ENCODE results near the gene OTUD4. TPM values are rescaled to one million over a fixed set of nuclear protein-coding genes. Genes with fewer than 3 reads are reported as not detected.
A peak's percentile ranks its signal among the peaks of the same experiment; 100 is the strongest.

Gene OTUD4
- total and polyA plus RNA-seq, 4 donors, result 5.3 to 27.5 (median 11.6) TPM

DNA sequence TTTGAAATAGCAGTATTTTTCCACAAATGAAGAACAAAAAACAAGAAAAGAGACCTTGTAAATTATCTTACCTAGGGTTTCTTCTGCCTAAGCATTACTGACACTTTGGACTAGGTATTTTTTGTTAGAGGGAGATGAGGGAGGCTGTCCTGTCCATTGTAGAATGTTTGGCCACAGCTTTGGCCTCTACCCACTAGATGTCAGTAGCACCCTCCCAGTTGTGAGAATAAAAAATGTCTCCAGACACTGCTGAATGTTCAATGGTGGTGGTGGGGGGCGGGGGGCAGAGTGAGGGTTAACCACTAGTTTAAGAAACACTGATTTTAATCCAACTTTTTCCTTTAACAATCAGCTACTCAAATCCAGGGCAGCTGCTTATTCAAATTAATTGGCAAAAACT lies 25.8 kb downstream of the OTUD4 start:
- peaks cover 9 to 51% (median 37%) of the 10 kb centered on the region in 4 donors for H3K36me3 ChIP-seq (ENCODE audit: control insufficient read depth in 4 of 4, insufficient read depth in 3 of 4, low read depth in 1 of 4, low read length in 3 of 4)
- DNase-seq (ENCODE audit: low spot score), result no peak
- no peaks in the 10 kb centered on the region for H3K9me3 ChIP-seq (ENCODE audit: control insufficient read depth in 4 of 4, low read length in 3 of 4)
- no peak overlapping the region for H3K4me3 ChIP-seq (ENCODE audit: low read depth in 1 of 3, low read length in 3 of 3)
- H3K4me1 ChIP-seq (ENCODE audit: control insufficient read depth in 4 of 4, insufficient read depth in 4 of 4, low read length in 3 of 4), result no peaks in the 10 kb centered on the region
- no peak overlapping the region for H3K9ac ChIP-seq (ENCODE audit: low read depth in 1 of 2, low read length in 2 of 2)
- no peaks in the 10 kb centered on the region for H3K27me3 ChIP-seq (ENCODE audit: control insufficient read depth in 4 of 4, insufficient read depth in 4 of 4, low read length in 3 of 4)
- H3K27ac ChIP-seq (ENCODE audit: low read depth in 1 of 2, low read length in 2 of 2), result no peak overlapping the region
- 92% methylated on average over 1 of the region's 1 CpG for WGBS
- peak; percentile 73 to 81 for TF ChIP-seq RAD21 (IDR thresholded peaks at IDR 0.05)
- TF ChIP-seq RXRA (IDR thresholded peaks at IDR 0.05), result no peak
- TF ChIP-seq CTCF (IDR thresholded peaks at IDR 0.05; ENCODE audit: low read depth, low read length, missing input control), result peak; percentile 47

GRCh38 chr4:145153904-145154298 lies 26.5 kb downstream of the OTUD4 start:
- Histone ChIP-seq H3K9me3 (ENCODE audit: control insufficient read depth in 4 of 4, low read length in 3 of 4) (no peaks in the 10 kb centered on the region), H3K27ac (ENCODE audit: low read depth in 1 of 2, low read length in 2 of 2) (no peak overlapping the region), H3K36me3 (ENCODE audit: control insufficient read depth in 4 of 4, insufficient read depth in 3 of 4, low read depth in 1 of 4, low read length in 3 of 4) (peaks cover 11 to 52% (median 42%) of the 10 kb centered on the region in 4 donors), H3K9ac (ENCODE audit: low read depth in 1 of 2, low read length in 2 of 2) (no peak overlapping the region), H3K27me3 (ENCODE audit: control insufficient read depth in 4 of 4, insufficient read depth in 4 of 4, low read length in 3 of 4) (no peaks in the 10 kb centered on the region), H3K4me1 (ENCODE audit: control insufficient read depth in 4 of 4, insufficient read depth in 4 of 4, low read length in 3 of 4) (no peaks in the 10 kb centered on the region), H3K4me3 (ENCODE audit: low read depth in 1 of 3, low read length in 3 of 3) (no peak overlapping the region)
- WGBS, result 71% methylated on average over 1 of the region's 1 CpG
- TF ChIP-seq NR2F2 (IDR thresholded peaks at IDR 0.05) (no peak), RAD21 (IDR thresholded peaks at IDR 0.05) (no peak), EGR1 (IDR thresholded peaks at IDR 0.05; ENCODE audit: low read depth in 2 of 2) (no peak)
- no peak for DNase-seq (ENCODE audit: low spot score)

GRCh38 chr4:145153181-145153903 lies 27.0 kb downstream of the OTUD4 start:
- no peak overlapping the region for H3K9ac ChIP-seq (ENCODE audit: low read depth in 1 of 2, low read length in 2 of 2)
- no peaks in the 10 kb centered on the region for H3K27me3 ChIP-seq (ENCODE audit: control insufficient read depth in 4 of 4, insufficient read depth in 4 of 4, low read length in 3 of 4)
- DNase-seq (ENCODE audit: low spot score), result no peak
- H3K36me3 ChIP-seq (ENCODE audit: control insufficient read depth in 4 of 4, insufficient read depth in 3 of 4, low read depth in 1 of 4, low read length in 3 of 4), result peaks cover 11 to 54% (median 43%) of the 10 kb centered on the region in 4 donors
- no peaks in the 10 kb centered on the region for H3K9me3 ChIP-seq (ENCODE audit: control insufficient read depth in 4 of 4, low read length in 3 of 4)
- H3K4me1 ChIP-seq (ENCODE audit: control insufficient read depth in 4 of 4, insufficient read depth in 4 of 4, low read length in 3 of 4), result no peaks in the 10 kb centered on the region
- WGBS, result 92% methylated on average over 2 of the region's 2 CpGs
- H3K27ac ChIP-seq (ENCODE audit: low read depth in 1 of 2, low read length in 2 of 2), result no peak overlapping the region
- H3K4me3 ChIP-seq (ENCODE audit: low read depth in 1 of 3, low read length in 3 of 3), result no peak overlapping the region
- TF ChIP-seq REST (IDR thresholded peaks at IDR 0.05), result no peak
- no peak for TF ChIP-seq GABPA (IDR thresholded peaks at IDR 0.05 in 1 of 2, conservative IDR thresholded peaks at IDR 0.05 in 1 of 2)
- no peak for TF ChIP-seq FOXA2 (IDR thresholded peaks at IDR 0.05)
- TF ChIP-seq TAF1 (conservative IDR thresholded peaks at IDR 0.05), result no peak
- no peak for TF ChIP-seq YY1 (IDR thresholded peaks at IDR 0.05)
- no peak for TF ChIP-seq NR2F2 (IDR thresholded peaks at IDR 0.05)
- TF ChIP-seq JUND (IDR thresholded peaks at IDR 0.05), result no peak
- TF ChIP-seq RAD21 (IDR thresholded peaks at IDR 0.05), result no peak
- TF ChIP-seq HNF4A (conservative IDR thresholded peaks at IDR 0.05), result no peak
- no peak for TF ChIP-seq SP1 (IDR thresholded peaks at IDR 0.05)
- TF ChIP-seq EGR1 (IDR thresholded peaks at IDR 0.05; ENCODE audit: low read depth in 2 of 2), result no peak
- no peak for TF ChIP-seq FOXA1 (IDR thresholded peaks at IDR 0.05)
- no peak for TF ChIP-seq ZBTB33 (IDR thresholded peaks at IDR 0.05)
- no peak for TF ChIP-seq HNF4G (IDR thresholded peaks at IDR 0.05)
